SK-N-SH (cell line): ENCODE results near the gene BORCS6.

Source experiments
- NFIC ChIP-seq: IDR thresholded peaks from 2 replicates; pipeline ENCODE4 v1.4.0; 2012; ENCODE audit warnings: borderline replicate concordance
- POLR2AphosphoS5 ChIP-seq: IDR thresholded peaks from 2 replicates; pipeline ENCODE4 v1.6.1; 2012; ENCODE audit warnings: low read depth, low read length
- RXRA ChIP-seq: IDR thresholded peaks from 2 replicates; pipeline ENCODE4 v1.4.0; 2012; ENCODE audit warnings: low read depth, mild to moderate bottlenecking, borderline replicate concordance
- TAF1 ChIP-seq: IDR thresholded peaks from 2 replicates; pipeline ENCODE4 v1.6.1; 2012; ENCODE audit warnings: low read depth, mild to moderate bottlenecking, low read length, moderate library complexity, borderline replicate concordance
- USF2 ChIP-seq: fragments of 150-350 bp; IDR thresholded peaks from 2 replicates; pipeline ENCODE4 v1.6.1; 2017; ENCODE audit warnings: antibody characterized with exemption, low read length, low read depth, borderline replicate concordance
- TF ChIP-seq, protein P1 (sequence below): fragments of 200-600 bp; sonication (generic); IDR thresholded peaks from 2 replicates; pipeline ENCODE4 v1.6.1; 2017; ENCODE audit warnings: antibody characterized with exemption, mild to moderate bottlenecking, moderate library complexity
- TF ChIP-seq, protein P2 (sequence below): IDR thresholded peaks from 2 replicates; pipeline ENCODE4 v1.6.1; 2012; ENCODE audit warnings: mild to moderate bottlenecking, low read depth, low read length, moderate library complexity

- TF ChIP-seq, protein P1, sequence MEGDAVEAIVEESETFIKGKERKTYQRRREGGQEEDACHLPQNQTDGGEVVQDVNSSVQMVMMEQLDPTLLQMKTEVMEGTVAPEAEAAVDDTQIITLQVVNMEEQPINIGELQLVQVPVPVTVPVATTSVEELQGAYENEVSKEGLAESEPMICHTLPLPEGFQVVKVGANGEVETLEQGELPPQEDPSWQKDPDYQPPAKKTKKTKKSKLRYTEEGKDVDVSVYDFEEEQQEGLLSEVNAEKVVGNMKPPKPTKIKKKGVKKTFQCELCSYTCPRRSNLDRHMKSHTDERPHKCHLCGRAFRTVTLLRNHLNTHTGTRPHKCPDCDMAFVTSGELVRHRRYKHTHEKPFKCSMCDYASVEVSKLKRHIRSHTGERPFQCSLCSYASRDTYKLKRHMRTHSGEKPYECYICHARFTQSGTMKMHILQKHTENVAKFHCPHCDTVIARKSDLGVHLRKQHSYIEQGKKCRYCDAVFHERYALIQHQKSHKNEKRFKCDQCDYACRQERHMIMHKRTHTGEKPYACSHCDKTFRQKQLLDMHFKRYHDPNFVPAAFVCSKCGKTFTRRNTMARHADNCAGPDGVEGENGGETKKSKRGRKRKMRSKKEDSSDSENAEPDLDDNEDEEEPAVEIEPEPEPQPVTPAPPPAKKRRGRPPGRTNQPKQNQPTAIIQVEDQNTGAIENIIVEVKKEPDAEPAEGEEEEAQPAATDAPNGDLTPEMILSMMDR = no peak
- TF ChIP-seq TAF1 = no peak
- no peak for TF ChIP-seq POLR2AphosphoS5
- no peak for TF ChIP-seq NFIC
- TF ChIP-seq, protein P2, sequence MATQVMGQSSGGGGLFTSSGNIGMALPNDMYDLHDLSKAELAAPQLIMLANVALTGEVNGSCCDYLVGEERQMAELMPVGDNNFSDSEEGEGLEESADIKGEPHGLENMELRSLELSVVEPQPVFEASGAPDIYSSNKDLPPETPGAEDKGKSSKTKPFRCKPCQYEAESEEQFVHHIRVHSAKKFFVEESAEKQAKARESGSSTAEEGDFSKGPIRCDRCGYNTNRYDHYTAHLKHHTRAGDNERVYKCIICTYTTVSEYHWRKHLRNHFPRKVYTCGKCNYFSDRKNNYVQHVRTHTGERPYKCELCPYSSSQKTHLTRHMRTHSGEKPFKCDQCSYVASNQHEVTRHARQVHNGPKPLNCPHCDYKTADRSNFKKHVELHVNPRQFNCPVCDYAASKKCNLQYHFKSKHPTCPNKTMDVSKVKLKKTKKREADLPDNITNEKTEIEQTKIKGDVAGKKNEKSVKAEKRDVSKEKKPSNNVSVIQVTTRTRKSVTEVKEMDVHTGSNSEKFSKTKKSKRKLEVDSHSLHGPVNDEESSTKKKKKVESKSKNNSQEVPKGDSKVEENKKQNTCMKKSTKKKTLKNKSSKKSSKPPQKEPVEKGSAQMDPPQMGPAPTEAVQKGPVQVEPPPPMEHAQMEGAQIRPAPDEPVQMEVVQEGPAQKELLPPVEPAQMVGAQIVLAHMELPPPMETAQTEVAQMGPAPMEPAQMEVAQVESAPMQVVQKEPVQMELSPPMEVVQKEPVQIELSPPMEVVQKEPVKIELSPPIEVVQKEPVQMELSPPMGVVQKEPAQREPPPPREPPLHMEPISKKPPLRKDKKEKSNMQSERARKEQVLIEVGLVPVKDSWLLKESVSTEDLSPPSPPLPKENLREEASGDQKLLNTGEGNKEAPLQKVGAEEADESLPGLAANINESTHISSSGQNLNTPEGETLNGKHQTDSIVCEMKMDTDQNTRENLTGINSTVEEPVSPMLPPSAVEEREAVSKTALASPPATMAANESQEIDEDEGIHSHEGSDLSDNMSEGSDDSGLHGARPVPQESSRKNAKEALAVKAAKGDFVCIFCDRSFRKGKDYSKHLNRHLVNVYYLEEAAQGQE = no peak
- no peak for TF ChIP-seq USF2
- no peak for TF ChIP-seq RXRA
These were observed 46.2 kb downstream of the BORCS6 start for GRCh38 chr17:8143581-8144400.
